CD4-positive, alpha-beta T cell treated with Interleukin-17A for 1 hour (primary cell): ENCODE data around the gene CDKAL1.

Experiments used
- DNase-seq: peaks from one replicate; pipeline ENCODE4 v3.0.0-alpha.2; 2020

The CDKAL1 gene

GRCh38 chr6:20991910-20992309 lies 457.7 kb downstream of the CDKAL1 start:
- no peak for DNase-seq

- DNase-seq: no peak
Measured at GRCh38 chr6:20996099-20996498, 461.8 kb downstream of the CDKAL1 start.

- no peak for DNase-seq
Measured at GRCh38 chr6:20997143-20997769, 463.0 kb downstream of the CDKAL1 start.

- DNase-seq: no peak
Measured at GRCh38 chr6:20997770-20998147, 463.5 kb downstream of the CDKAL1 start.

GRCh38 chr6:20998748-20999448 lies 464.6 kb downstream of the CDKAL1 start:
- DNase-seq: no peak

GRCh38 chr6:21000331-21000801 lies 466.1 kb downstream of the CDKAL1 start:
- no peak for DNase-seq

GRCh38 chr6:21001736-21002135 lies 467.5 kb downstream of the CDKAL1 start:
- DNase-seq: no peak

- DNase-seq: no peak
Measured at GRCh38 chr6:21003780-21004541, 469.7 kb downstream of the CDKAL1 start.

- DNase-seq: no peak
Measured at GRCh38 chr6:21005816-21006570, 471.7 kb downstream of the CDKAL1 start.

GRCh38 chr6:21019614-21020013 lies 485.4 kb downstream of the CDKAL1 start:
- DNase-seq: no peak

GRCh38 chr6:21022343-21023107 lies 488.3 kb downstream of the CDKAL1 start:
- DNase-seq: no peak

- no peak for DNase-seq
Measured at GRCh38 chr6:21023210-21023609, 489.0 kb downstream of the CDKAL1 start.

GRCh38 chr6:21024616-21025015 lies 490.4 kb downstream of the CDKAL1 start:
- no peak for DNase-seq

GRCh38 chr6:21026576-21027273 lies 492.5 kb downstream of the CDKAL1 start:
- no peak for DNase-seq

GRCh38 chr6:21027507-21027906 lies 493.2 kb downstream of the CDKAL1 start:
- DNase-seq: no peak

GRCh38 chr6:21031182-21031581 lies 496.9 kb downstream of the CDKAL1 start:
- DNase-seq: no peak

- no peak for DNase-seq
Measured at GRCh38 chr6:21033084-21033483, 498.8 kb downstream of the CDKAL1 start.

GRCh38 chr6:21033575-21034026 lies 499.3 kb downstream of the CDKAL1 start:
- DNase-seq: no peak

- DNase-seq: no peak
Measured at GRCh38 chr6:21034345-21034744, 500.1 kb downstream of the CDKAL1 start.

- no peak for DNase-seq
Measured at GRCh38 chr6:21037453-21037852, 503.2 kb downstream of the CDKAL1 start.

- DNase-seq: no peak
Measured at GRCh38 chr6:21039926-21040325, 505.7 kb downstream of the CDKAL1 start.
